Measurements from ENCODE around the gene SPTAN1. TPM values are rescaled to one million over a fixed set of nuclear protein-coding genes. Genes with fewer than 3 reads are reported as not detected.

The SPTAN1 gene
- total RNA-seq, 1 experiment from 2014 or later: 111 TPM

DNA sequence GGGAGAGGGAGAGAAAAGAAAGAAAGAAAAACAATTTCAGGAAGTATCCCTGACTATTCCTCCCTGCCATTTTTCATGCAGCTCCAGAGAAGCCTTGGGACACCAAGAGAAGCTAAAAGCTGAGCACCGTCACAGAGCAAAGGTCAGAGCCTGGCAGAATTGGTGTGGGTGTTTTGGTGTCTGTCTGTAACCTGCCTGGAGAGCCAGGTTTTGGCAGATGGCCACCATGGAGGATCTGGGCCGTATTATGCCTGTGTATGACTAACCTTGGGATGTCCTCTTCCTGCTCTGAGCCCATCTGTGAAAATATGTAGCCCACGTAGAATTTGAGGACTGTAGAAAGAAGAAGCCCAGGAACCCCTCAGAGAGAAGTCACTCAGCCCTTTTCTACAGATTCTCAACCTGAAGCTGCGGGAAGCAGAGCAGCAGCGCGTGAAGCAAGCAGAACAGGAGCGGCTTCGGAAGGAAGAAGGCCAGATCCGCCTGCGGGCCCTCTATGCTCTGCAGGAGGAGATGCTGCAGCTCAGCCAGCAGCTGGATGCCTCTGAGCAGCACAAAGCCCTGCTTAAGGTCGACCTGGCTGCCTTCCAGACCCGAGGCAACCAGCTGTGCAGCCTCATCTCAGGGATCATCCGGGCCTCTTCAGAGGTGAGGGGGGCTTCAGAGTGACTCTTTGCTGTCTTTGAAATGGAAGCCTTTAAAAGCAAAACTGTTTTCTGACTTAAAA, 29.0 kb upstream of the SPTAN1 start:
- no peak for ATAC-seq

More for the DNA sequence above, 29.0 kb upstream of the SPTAN1 start:
- intact Hi-C loops (cut with micrococcal nuclease): no loop called here
- ChIA-PET POLR2A (no interaction called here), CTCF (no interaction called here), RAD21 (ENCODE audit: low non-redundant PET in 1 of 2, low total read pairs in 2 of 2, uncharacterized antibody in 2 of 2, unreplicated experiment in 2 of 2) (no interaction called here)
- Histone ChIP-seq H3K4me2 (ENCODE audit: low read length) (no peak overlapping the region), H3K9ac (ENCODE audit: low read length) (no peak overlapping the region), H2AFZ (ENCODE audit: low read depth, low read length, poor library complexity, severe bottlenecking) (no peak overlapping the region), H3K9me2 (ENCODE audit: insufficient read depth) (no peaks in the 10 kb centered on the region), H3K9me3 (ENCODE audit: control insufficient read depth in 1 of 2, insufficient read depth in 1 of 2, low read depth in 1 of 2, low read length in 2 of 2) (no peaks in the 10 kb centered on the region), H3K27ac (ENCODE audit: low read depth, low read length) (no peak overlapping the region), H3K27me3 (ENCODE audit: insufficient read depth, low read length) (no peaks in the 10 kb centered on the region), H4K20me1 (ENCODE audit: insufficient read depth) (no peaks in the 10 kb centered on the region), H3K36me3 (ENCODE audit: control insufficient read depth in 1 of 2, insufficient read depth in 2 of 2, low read length in 2 of 2) (peaks cover 12 to 13% of the 10 kb centered on the region in 2 experiments), H3K4me3 (replicated peaks in 1 of 2; ENCODE audit: low read depth in 1 of 2, low read length in 2 of 2) (no peak overlapping the region), H3K79me2 (ENCODE audit: insufficient read depth, low read length) (no peaks in the 10 kb centered on the region), H3K4me1 (ENCODE audit: control insufficient read depth in 1 of 2, insufficient read depth in 2 of 2, low read length in 2 of 2) (peaks cover 0 to 8% of the 10 kb centered on the region in 2 experiments; a peak in 2 of 4 replicates)
- no peak for DNase-seq (ENCODE audit: low read depth, low spot score)
- BruUV-seq (replicated peaks): no TSS peak
- TF ChIP-seq CBX3 (IDR thresholded peaks at IDR 0.05; ENCODE audit: low read depth) (no peak), ELF1 (IDR thresholded peaks at IDR 0.05; ENCODE audit: borderline replicate concordance, low read depth) (no peak), ZNF274 (IDR thresholded peaks at IDR 0.05; ENCODE audit: low read depth, low read length) (no peak), SRF (IDR thresholded peaks at IDR 0.05; ENCODE audit: low read depth) (no peak), YY1 (IDR thresholded peaks at IDR 0.05; ENCODE audit: extremely low read depth, insufficient replicate concordance, low read depth, low read length) (no peak), SIN3A (IDR thresholded peaks at IDR 0.05; ENCODE audit: low read depth) (no peak), POLR2AphosphoS5 (IDR thresholded peaks at IDR 0.05; ENCODE audit: low read depth, low read length) (no peak), RAD21 (IDR thresholded peaks at IDR 0.05; ENCODE audit: low read depth) (no peak), JUND (IDR thresholded peaks at IDR 0.05) (no peak), EGR1 (IDR thresholded peaks at IDR 0.05; ENCODE audit: low read depth) (no peak)
- TF ChIP-seq, protein P1, sequence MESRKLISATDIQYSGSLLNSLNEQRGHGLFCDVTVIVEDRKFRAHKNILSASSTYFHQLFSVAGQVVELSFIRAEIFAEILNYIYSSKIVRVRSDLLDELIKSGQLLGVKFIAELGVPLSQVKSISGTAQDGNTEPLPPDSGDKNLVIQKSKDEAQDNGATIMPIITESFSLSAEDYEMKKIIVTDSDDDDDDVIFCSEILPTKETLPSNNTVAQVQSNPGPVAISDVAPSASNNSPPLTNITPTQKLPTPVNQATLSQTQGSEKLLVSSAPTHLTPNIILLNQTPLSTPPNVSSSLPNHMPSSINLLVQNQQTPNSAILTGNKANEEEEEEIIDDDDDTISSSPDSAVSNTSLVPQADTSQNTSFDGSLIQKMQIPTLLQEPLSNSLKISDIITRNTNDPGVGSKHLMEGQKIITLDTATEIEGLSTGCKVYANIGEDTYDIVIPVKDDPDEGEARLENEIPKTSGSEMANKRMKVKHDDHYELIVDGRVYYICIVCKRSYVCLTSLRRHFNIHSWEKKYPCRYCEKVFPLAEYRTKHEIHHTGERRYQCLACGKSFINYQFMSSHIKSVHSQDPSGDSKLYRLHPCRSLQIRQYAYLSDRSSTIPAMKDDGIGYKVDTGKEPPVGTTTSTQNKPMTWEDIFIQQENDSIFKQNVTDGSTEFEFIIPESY (IDR thresholded peaks at IDR 0.05; ENCODE audit: extremely low read depth, insufficient replicate concordance, low read length): no peak
- TF ChIP-seq, protein P2, sequence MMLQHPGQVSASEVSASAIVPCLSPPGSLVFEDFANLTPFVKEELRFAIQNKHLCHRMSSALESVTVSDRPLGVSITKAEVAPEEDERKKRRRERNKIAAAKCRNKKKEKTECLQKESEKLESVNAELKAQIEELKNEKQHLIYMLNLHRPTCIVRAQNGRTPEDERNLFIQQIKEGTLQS (IDR thresholded peaks at IDR 0.05): no peak
- TF ChIP-seq, protein P3, sequence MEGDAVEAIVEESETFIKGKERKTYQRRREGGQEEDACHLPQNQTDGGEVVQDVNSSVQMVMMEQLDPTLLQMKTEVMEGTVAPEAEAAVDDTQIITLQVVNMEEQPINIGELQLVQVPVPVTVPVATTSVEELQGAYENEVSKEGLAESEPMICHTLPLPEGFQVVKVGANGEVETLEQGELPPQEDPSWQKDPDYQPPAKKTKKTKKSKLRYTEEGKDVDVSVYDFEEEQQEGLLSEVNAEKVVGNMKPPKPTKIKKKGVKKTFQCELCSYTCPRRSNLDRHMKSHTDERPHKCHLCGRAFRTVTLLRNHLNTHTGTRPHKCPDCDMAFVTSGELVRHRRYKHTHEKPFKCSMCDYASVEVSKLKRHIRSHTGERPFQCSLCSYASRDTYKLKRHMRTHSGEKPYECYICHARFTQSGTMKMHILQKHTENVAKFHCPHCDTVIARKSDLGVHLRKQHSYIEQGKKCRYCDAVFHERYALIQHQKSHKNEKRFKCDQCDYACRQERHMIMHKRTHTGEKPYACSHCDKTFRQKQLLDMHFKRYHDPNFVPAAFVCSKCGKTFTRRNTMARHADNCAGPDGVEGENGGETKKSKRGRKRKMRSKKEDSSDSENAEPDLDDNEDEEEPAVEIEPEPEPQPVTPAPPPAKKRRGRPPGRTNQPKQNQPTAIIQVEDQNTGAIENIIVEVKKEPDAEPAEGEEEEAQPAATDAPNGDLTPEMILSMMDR (IDR thresholded peaks at IDR 0.05 in 2 of 3, conservative IDR thresholded peaks at IDR 0.05 in 1 of 3; ENCODE audit: borderline replicate concordance in 1 of 3, insufficient read depth in 1 of 3, low read depth in 2 of 3, low read length in 2 of 3): no peak
